ENCODE results near the gene SMIM3. TPM values are rescaled to one million over a fixed set of nuclear protein-coding genes. Genes with fewer than 3 reads are reported as not detected.

The SMIM3 gene
- total and polyA plus RNA-seq, 2 of the 4 experiments (the other 2 are of a cell fraction): 37.5 to 53.4 TPM

DNA sequence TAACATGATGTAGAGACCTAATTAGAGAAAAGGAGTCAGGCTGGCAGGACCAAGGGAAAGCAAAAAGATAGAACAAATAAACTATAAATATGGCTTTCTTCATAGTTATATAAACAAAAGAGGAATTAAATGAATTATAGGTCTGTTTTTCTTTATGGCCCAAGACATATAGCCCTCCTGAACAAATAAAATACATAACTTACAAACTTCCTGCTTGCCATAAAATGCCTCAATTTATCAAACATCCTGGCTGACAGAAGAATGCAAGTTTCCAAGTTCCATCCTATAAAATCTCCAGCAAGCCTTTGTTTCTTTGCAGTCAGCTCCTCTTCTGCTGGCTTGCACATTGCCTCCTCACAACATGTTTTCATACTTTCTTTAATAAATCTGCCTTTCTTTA lies 36.5 kb downstream of the SMIM3 start:
- no peak for ATAC-seq (ENCODE audit: low read depth)
- CTCF ChIA-PET: interaction anchor here (0.5 kb wide), 1 partner anchor 21 kb away, joined by 4 read pairs; no protein-coding TSS in a partner anchor
- in situ Hi-C loops (cut with MboI; ENCODE audit: low sequenced_read_pairs): no loop called here

More for the DNA sequence above, 36.5 kb downstream of the SMIM3 start:
- Histone ChIP-seq H3K36me3 (ENCODE audit: control insufficient read depth, insufficient read depth, low read length) (no peaks in the 10 kb centered on the region), H3K23ac (ENCODE audit: low read depth, low read length) (no peak overlapping the region), H4K91ac (ENCODE audit: insufficient read depth, low read depth, low read length) (no peak overlapping the region), H3K56ac (ENCODE audit: extremely low read depth, insufficient read depth, low read length) (no peak overlapping the region), H3K4me1 (ENCODE audit: control insufficient read depth, insufficient read depth, low read length) (no peaks in the 10 kb centered on the region), H3K27ac (ENCODE audit: insufficient read depth, low read length) (no peak overlapping the region), H3K4me2 (ENCODE audit: low read depth, low read length) (no peak overlapping the region), H2AK9ac (replicated peaks; ENCODE audit: low read depth, low read length, poor library complexity) (no peak overlapping the region), H2AFZ (replicated peaks; ENCODE audit: low read length, poor library complexity) (no peak overlapping the region), H3K4ac (ENCODE audit: low read depth, low read length) (no peak overlapping the region), H2AK5ac (ENCODE audit: low read depth, low read length) (no peak overlapping the region), H3K9ac (ENCODE audit: low read depth, low read length) (no peak overlapping the region), H3K14ac (replicated peaks; ENCODE audit: low read depth, low read length) (no peak overlapping the region), H3K18ac (ENCODE audit: low read depth, low read length) (no peak overlapping the region), H3K79me1 (ENCODE audit: low read depth in 1 of 2, low read length in 2 of 2) (no peaks in the 10 kb centered on the region), H3K9me1 (ENCODE audit: insufficient read depth, low read length) (no peaks in the 10 kb centered on the region), H2BK5ac (ENCODE audit: low read depth, low read length, poor library complexity, severe bottlenecking) (no peak overlapping the region), H3K4me3 (ENCODE audit: insufficient read depth, low read depth, low read length) (no peak overlapping the region), H2BK15ac (ENCODE audit: low read depth, low read length) (no peak overlapping the region), H2BK120ac (ENCODE audit: low read depth, low read length) (no peak overlapping the region), H2BK20ac (ENCODE audit: low read depth, low read length) (no peak overlapping the region), H4K5ac (ENCODE audit: low read depth, low read length) (no peak overlapping the region), H3K27me3 (ENCODE audit: control insufficient read depth, insufficient read depth, low read length) (peaks cover 2% of the 10 kb centered on the region), H4K20me1 (ENCODE audit: insufficient read depth, low read length) (no peaks in the 10 kb centered on the region), H4K8ac (ENCODE audit: low read depth in 2 of 2, low read length in 2 of 2) (no peak overlapping the region), H3K9me3 (ENCODE audit: control insufficient read depth, insufficient read depth, low read length) (0 out of 2 replicates have a peak, but pooled peaks cover 3% of the 10 kb centered on the region)
- intact Hi-C loops (cut with micrococcal nuclease): no loop called here
- dilution Hi-C loops (cut with HindIII; ENCODE audit: low sequenced_read_pairs, unreplicated experiment): no loop called here
- no TSS peak for BruUV-seq (replicated peaks)
- POLR2A ChIA-PET (ENCODE audit: unreplicated experiment): no interaction called here
- DNase-seq: no peak
- no peak for TF ChIP-seq USF2 (IDR thresholded peaks at IDR 0.05; ENCODE audit: low read depth, low read length)
- TF ChIP-seq POLR2A (IDR thresholded peaks at IDR 0.05; ENCODE audit: low read depth, low read length): no peak
- no peak for TF ChIP-seq SMC3 (IDR thresholded peaks at IDR 0.05; ENCODE audit: low read depth, low read length)
- no peak for TF ChIP-seq MAZ (IDR thresholded peaks at IDR 0.05; ENCODE audit: borderline replicate concordance, low read depth, low read length)
- no peak for TF ChIP-seq BHLHE40 (IDR thresholded peaks at IDR 0.05; ENCODE audit: low read depth, low read length)
- TF ChIP-seq, protein P1, sequence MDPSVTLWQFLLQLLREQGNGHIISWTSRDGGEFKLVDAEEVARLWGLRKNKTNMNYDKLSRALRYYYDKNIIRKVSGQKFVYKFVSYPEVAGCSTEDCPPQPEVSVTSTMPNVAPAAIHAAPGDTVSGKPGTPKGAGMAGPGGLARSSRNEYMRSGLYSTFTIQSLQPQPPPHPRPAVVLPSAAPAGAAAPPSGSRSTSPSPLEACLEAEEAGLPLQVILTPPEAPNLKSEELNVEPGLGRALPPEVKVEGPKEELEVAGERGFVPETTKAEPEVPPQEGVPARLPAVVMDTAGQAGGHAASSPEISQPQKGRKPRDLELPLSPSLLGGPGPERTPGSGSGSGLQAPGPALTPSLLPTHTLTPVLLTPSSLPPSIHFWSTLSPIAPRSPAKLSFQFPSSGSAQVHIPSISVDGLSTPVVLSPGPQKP (IDR thresholded peaks at IDR 0.05; ENCODE audit: borderline replicate concordance, low read depth, low read length): no peak
- TF ChIP-seq, protein P2, sequence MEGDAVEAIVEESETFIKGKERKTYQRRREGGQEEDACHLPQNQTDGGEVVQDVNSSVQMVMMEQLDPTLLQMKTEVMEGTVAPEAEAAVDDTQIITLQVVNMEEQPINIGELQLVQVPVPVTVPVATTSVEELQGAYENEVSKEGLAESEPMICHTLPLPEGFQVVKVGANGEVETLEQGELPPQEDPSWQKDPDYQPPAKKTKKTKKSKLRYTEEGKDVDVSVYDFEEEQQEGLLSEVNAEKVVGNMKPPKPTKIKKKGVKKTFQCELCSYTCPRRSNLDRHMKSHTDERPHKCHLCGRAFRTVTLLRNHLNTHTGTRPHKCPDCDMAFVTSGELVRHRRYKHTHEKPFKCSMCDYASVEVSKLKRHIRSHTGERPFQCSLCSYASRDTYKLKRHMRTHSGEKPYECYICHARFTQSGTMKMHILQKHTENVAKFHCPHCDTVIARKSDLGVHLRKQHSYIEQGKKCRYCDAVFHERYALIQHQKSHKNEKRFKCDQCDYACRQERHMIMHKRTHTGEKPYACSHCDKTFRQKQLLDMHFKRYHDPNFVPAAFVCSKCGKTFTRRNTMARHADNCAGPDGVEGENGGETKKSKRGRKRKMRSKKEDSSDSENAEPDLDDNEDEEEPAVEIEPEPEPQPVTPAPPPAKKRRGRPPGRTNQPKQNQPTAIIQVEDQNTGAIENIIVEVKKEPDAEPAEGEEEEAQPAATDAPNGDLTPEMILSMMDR (conservative IDR thresholded peaks at IDR 0.05; ENCODE audit: low read depth, low read length): no peak
- TF ChIP-seq MXI1 (IDR thresholded peaks at IDR 0.05; ENCODE audit: borderline replicate concordance, low read depth, low read length): no peak

Measured in IMR-90 (cell line).